WI38 (cell line): ENCODE results near the gene SLC9A7.

ENCODE experiments used
- H3K4me3 ChIP-seq: 2 replicates; pipeline ENCODE4 v1.5.1; 2011; ENCODE audit warnings: low read depth, mild to moderate bottlenecking, control low read depth, low read length
- TF ChIP-seq, protein P1 (sequence below): IDR thresholded peaks from 2 replicates; pipeline ENCODE4 v1.5.1; 2012; ENCODE audit warnings: low read depth, mild to moderate bottlenecking, control low read depth, low read length

Gene SLC9A7

DNA sequence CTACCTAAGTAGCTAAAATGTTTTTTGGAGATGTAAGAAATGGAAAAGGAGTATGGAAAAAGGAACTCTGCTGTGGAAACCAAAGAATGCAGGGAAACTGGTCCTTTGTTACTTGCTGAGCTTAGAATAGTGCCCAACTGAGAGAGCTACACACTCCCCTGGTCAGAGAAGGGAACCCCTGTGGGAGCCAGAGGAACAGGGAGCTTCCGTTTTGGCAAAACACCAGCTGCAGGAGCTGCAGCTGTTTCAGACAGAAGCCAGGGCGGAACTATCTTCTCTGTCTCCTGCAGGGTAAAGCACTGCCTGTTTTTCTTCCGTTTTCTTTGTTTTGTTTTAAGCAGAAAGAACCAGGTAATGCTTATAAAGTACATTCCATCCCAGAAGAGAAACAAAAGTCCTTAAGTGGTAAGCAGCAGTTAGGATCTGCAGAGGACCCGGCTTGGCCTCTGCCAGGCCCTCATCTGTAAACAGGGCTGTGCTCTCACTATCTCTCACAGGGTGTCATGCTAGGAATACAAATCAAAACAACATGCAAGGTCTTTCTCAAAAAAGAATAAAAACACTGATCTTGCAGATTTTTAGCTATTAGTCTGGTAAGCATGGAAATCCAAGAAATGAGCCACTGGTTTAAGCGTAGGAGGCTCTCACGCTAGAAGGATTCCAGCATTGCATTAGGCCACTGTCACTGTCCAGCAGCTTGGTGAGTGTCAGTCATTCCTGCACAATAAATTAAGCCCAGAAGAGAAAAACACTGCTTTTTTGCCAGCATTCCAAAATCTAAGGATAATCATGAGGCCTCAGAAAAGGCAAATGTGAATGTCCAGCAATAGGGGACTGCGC, 109.3 kb downstream of the SLC9A7 start:
- TF ChIP-seq, protein P1, sequence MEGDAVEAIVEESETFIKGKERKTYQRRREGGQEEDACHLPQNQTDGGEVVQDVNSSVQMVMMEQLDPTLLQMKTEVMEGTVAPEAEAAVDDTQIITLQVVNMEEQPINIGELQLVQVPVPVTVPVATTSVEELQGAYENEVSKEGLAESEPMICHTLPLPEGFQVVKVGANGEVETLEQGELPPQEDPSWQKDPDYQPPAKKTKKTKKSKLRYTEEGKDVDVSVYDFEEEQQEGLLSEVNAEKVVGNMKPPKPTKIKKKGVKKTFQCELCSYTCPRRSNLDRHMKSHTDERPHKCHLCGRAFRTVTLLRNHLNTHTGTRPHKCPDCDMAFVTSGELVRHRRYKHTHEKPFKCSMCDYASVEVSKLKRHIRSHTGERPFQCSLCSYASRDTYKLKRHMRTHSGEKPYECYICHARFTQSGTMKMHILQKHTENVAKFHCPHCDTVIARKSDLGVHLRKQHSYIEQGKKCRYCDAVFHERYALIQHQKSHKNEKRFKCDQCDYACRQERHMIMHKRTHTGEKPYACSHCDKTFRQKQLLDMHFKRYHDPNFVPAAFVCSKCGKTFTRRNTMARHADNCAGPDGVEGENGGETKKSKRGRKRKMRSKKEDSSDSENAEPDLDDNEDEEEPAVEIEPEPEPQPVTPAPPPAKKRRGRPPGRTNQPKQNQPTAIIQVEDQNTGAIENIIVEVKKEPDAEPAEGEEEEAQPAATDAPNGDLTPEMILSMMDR = no peak
- H3K4me3 ChIP-seq = no peak overlapping the region

DNA sequence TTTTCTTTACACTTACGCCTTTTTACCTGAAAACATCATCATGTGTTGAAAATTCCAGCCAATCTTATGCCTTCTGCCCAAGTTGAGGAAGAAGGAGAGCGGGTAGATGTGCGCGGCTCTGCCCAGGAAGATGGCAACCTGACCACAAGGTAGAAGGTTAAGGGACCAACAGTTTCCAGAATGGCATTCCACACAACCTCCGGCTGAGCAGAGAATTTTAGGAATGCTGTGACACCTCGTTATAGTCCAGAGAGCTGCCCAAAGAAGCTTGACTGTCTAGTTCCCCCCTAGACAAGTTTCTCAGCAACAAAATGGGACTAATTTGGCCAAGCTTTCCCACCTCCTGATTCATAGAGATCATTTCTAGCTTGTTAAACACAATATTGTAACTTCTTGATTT, 110.3 kb downstream of the SLC9A7 start:
- TF ChIP-seq, protein P1 = no peak
- no peak overlapping the region for H3K4me3 ChIP-seq

DNA sequence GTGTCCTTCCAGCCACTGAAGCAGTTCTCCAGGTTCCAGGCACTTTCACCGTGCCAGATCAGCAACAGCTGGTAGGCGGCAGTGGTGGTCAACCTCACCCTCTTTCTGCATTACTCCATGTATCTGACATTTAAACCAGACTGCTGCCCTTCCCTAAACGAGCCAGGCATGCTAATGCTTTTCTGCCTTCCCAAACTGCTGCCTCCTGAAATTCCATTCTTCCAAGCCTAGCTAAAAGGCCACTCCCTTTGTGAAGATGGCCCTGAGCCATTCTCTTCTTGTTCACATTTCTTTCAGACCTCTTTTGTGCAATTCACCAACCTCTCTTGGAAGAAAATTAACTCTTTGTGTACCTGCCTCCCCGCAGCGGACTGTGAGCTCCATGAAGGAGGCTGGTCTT, 111.7 kb downstream of the SLC9A7 start:
- TF ChIP-seq, protein P1 = no peak
- H3K4me3 ChIP-seq = no peak overlapping the region

DNA sequence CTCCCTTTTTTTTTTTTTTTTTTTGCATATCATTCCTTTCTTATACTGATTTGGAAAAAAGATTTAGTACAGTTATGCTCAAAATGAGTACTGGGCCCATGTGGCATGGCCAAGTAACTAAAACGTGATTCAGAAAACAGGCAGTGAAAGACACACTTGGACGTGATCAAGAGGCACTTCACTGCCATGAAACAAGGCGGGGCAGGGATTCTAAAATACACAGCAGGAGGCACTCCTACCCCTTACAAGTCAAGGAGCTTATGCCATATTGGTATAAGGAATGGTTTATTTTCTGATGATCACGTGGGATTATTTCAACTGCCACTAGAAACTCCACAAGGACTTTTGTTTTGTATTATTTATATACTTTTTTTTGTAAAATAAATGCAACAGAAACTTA, 113.3 kb downstream of the SLC9A7 start:
- TF ChIP-seq, protein P1 = no peak
- no peak overlapping the region for H3K4me3 ChIP-seq

DNA sequence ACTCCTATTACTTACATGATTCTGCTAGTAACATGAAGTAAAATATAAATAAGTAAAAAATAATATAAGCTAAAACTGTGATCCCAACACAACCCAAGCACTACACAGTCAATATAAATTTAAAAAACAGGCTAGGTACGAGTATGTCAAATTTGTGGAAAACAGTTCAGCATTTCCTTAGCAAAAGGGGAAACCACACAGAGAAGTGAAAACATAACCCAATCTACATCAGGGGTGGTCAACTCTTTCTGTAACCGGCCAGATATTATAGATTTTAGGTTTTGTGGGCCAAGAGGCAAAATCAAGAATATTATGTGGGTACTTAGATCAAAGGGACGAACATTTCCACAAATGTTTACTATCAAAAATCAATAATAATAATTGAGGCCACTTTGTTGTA, 115.3 kb downstream of the SLC9A7 start:
- TF ChIP-seq, protein P1 = no peak
- H3K4me3 ChIP-seq = no peak overlapping the region

DNA sequence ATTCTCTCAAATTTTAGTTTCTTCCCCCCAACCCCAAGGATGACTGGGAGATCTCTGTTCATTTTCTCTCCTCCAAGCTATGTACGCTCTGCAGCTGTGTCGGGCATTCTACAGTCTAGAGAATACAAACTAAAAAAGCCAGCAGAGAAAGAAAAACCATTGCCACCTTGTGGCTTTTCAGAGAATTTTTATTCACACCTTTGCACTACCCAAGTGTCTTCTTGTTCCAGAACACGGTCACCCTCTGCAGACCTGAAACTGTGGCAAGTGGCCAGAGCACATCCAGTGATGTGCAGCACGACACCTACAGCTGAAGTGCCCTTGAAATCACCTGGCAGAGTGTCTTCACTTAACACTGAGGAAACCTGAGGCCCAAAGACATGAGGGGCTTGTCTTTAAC, 116.8 kb downstream of the SLC9A7 start:
- H3K4me3 ChIP-seq = no peak overlapping the region
- TF ChIP-seq, protein P1 = no peak; the same call in 1 of the 2 replicates

DNA sequence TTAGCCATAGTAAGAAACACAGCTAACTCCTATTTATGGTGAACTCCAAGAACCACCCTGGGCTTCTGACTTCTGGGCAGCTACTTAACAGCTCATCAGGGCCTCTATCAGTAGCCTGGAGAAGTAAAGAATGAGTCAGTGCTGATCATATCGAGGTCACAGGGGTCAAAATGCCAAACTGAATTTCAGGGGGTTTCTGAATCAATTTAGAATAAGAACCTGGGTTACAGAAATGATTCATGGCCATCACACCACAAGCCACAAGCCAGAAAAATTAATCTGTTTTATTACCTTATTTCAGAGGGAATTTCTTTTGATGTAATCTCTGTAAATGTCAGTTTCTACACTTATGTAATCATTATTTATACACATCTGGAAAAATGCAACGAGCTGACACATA, 121.0 kb downstream of the SLC9A7 start:
- no peak overlapping the region for H3K4me3 ChIP-seq
- TF ChIP-seq, protein P1 = no peak
